Measurements from ENCODE around the gene CPNE1. TPM values are rescaled to one million over a fixed set of nuclear protein-coding genes. Genes with fewer than 3 reads are reported as not detected.

CPNE1 gene
- total RNA-seq, 1 experiment from 2014 or later: 194 TPM

DNA sequence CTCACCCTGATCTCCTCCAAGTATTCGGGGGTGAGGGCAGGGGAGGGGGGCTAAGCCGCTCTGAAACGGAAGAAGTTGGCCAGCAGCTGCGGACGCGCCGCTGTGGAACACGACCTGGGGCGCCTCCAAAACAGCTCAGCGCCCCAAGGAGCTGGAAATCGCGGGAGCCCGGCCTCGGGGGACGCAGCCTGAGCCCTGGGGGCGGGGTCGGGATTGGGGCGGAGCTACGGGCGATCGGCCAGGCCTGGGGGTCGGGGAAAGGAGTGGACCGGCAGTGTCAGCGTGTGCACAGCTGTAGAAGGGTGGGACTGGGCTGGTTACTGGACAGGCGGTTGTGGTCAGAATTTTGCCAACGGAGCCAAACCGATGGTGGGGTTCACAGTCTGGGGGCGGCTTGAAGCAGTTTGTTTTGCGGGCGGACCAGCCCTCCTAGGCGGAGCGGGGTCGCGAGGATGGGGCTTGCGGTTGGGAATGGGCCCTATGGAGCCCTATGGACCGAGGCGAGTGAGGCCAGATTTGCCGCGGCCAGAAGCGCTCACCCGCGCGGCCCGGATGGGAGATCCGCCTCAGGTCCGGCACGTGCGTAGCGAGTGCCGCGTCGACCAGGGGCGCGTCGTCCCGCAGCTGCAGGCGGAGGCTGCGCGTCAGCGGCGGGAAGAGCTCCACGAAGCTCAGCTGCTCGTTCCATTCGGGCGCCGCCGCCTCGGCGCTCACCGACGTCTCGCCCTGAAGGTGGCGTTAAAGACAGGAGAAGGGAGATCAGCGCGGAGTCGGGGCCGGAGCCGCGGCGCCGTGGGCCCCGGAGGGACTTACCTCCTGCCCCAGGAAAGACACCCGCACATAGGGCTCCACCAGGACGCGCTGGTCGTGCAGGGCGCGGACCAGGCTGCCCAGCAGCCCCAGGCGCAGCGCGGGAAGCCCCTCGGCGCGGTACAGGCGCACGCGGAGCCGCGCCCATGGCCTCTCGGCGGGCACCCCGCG is 63.4 kb downstream of the CPNE1 start:
- ChIA-PET POLR2A (interaction anchor here (1.2 kb wide), 1 partner anchor 15 kb away, joined by 3 read pairs; the partner anchor contains the start of gene SPAG4), CTCF (no interaction called here)
- peak; percentile 39 for DNase-seq (ENCODE audit: unreplicated experiment)
- TF ChIP-seq, protein P1, sequence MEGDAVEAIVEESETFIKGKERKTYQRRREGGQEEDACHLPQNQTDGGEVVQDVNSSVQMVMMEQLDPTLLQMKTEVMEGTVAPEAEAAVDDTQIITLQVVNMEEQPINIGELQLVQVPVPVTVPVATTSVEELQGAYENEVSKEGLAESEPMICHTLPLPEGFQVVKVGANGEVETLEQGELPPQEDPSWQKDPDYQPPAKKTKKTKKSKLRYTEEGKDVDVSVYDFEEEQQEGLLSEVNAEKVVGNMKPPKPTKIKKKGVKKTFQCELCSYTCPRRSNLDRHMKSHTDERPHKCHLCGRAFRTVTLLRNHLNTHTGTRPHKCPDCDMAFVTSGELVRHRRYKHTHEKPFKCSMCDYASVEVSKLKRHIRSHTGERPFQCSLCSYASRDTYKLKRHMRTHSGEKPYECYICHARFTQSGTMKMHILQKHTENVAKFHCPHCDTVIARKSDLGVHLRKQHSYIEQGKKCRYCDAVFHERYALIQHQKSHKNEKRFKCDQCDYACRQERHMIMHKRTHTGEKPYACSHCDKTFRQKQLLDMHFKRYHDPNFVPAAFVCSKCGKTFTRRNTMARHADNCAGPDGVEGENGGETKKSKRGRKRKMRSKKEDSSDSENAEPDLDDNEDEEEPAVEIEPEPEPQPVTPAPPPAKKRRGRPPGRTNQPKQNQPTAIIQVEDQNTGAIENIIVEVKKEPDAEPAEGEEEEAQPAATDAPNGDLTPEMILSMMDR (IDR thresholded peaks at IDR 0.05; ENCODE audit: unreplicated experiment): no peak
- no TSS peak for BruUV-seq (replicated peaks)
- Mint-ChIP-seq H3K9me3 (ENCODE audit: unreplicated experiment) (no peaks in the 10 kb centered on the region), H3K4me1 (ENCODE audit: insufficient read depth, unreplicated experiment) (no peaks in the 10 kb centered on the region), H3K27ac (ENCODE audit: low read depth, unreplicated experiment) (no peak overlapping the region), H3K4me3 (ENCODE audit: unreplicated experiment) (peak overlapping the region; percentile 52), H3K27me3 (ENCODE audit: insufficient read depth, unreplicated experiment) (peaks cover 19% of the 10 kb centered on the region), H3K36me3 (ENCODE audit: insufficient read depth, unreplicated experiment) (peaks cover 6% of the 10 kb centered on the region)
- intact Hi-C loops (cut with micrococcal nuclease): no loop called here

DNA sequence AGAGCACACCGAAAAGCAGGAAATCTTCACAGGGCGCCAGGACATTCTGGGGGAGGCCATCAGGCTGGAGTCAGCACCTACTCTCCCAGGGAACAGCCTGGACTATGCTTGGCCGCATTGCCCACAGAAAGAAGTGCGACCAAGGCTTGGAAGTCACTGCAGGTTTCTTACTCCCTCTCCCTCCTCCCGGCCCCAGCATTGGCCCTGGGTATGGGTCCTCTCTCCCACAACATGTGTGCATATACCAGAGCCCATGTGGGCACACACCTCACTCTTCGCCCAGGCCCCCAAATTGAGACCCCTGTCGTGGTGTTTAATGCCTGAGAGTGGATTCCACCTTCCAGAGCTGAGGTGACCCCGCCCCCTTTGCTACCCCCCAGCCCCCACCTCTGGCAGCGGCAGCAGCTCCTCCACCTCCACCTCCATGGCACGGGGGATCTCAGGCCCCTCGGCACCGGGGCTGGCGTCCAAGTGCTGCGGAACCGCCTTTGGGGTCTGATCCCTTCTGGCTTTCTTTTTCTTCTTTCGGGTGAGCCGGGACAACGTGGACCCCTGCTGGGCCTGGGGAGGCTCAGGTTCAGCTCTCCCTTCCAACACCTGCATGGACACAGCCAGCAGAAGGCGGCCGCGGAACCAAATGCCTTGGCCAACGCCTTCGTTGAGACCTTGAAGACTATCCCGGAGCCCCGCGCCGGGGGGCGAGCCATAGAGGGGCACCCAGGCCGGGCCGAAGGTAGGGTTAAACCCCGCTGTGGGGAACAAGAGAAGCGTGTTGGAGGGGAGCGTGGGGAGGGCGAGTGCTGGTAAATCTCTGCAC is 64.3 kb downstream of the CPNE1 start:
- Mint-ChIP-seq H3K27me3 (ENCODE audit: insufficient read depth, unreplicated experiment) (peaks cover 19% of the 10 kb centered on the region), H3K4me3 (ENCODE audit: unreplicated experiment) (peak overlapping the region; percentile 52), H3K36me3 (ENCODE audit: insufficient read depth, unreplicated experiment) (peaks cover 6% of the 10 kb centered on the region), H3K9me3 (ENCODE audit: unreplicated experiment) (no peaks in the 10 kb centered on the region), H3K27ac (ENCODE audit: low read depth, unreplicated experiment) (no peak overlapping the region), H3K4me1 (ENCODE audit: insufficient read depth, unreplicated experiment) (no peaks in the 10 kb centered on the region)
- TF ChIP-seq, protein P1 (IDR thresholded peaks at IDR 0.05; ENCODE audit: unreplicated experiment): no peak
- no peak for DNase-seq (ENCODE audit: unreplicated experiment)
- ChIA-PET POLR2A (interaction anchor here (0.7 to 1.2 kb wide), 2 partner anchors 16 to 37 kb away, joined by 3 to 4 read pairs; partner anchors contain the start of gene SPAG4), CTCF (no interaction called here)
- no TSS peak for BruUV-seq (replicated peaks)
- intact Hi-C loops (cut with micrococcal nuclease): no loop called here

DNA sequence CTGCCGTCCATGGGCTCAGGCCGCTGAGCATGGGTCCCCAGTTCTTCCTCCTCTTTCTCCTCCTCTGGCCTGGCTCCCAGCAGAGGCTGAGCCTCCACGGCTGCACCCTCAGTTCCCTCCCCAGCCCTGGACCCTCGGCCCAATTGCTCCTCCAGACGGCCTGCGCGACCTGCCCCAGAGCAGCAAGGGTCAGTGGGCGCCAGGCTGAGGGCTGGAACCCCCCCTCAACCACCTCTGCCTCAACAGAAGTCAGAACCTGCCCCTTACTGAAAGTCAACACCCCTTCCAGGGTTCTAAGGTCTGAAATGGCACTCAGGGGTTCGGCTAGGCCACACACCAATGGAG is 65.0 kb downstream of the CPNE1 start:
- Mint-ChIP-seq H3K4me3 (ENCODE audit: unreplicated experiment) (no peak overlapping the region), H3K4me1 (ENCODE audit: insufficient read depth, unreplicated experiment) (no peaks in the 10 kb centered on the region), H3K27me3 (ENCODE audit: insufficient read depth, unreplicated experiment) (peaks cover 19% of the 10 kb centered on the region), H3K9me3 (ENCODE audit: unreplicated experiment) (no peaks in the 10 kb centered on the region), H3K36me3 (ENCODE audit: insufficient read depth, unreplicated experiment) (peaks cover 6% of the 10 kb centered on the region), H3K27ac (ENCODE audit: low read depth, unreplicated experiment) (no peak overlapping the region)
- BruUV-seq (replicated peaks): no TSS peak
- TF ChIP-seq, protein P1 (IDR thresholded peaks at IDR 0.05; ENCODE audit: unreplicated experiment): no peak
- POLR2A ChIA-PET: interaction anchor here (0.7 kb wide), 1 partner anchor 172 kb away, joined by 3 read pairs; no protein-coding TSS in a partner anchor
- intact Hi-C loops (cut with micrococcal nuclease): no loop called here
- no peak for DNase-seq (ENCODE audit: unreplicated experiment)
- CTCF ChIA-PET: no interaction called here

Measured in MCF 10A (cell line).